ENCODE measurements around the gene PLXNB1.

PLXNB1 gene

GRCh38 chr3:48418651-48419050 is 11.2 kb downstream of the PLXNB1 start:
- no peak overlapping the region for H3K27ac ChIP-seq
- H3K79me2 ChIP-seq = no peaks in the 10 kb centered on the region
- no peaks in the 10 kb centered on the region for H3K4me1 ChIP-seq
- H3K9ac ChIP-seq = no peak overlapping the region
- H2AFZ ChIP-seq = no peak overlapping the region
- no peak overlapping the region for H3K4me3 ChIP-seq (ENCODE audit: low read depth, low read length)
- TF ChIP-seq CTCF (IDR thresholded peaks at IDR 0.05) = no peak
- no peaks in the 10 kb centered on the region for H3K27me3 ChIP-seq (ENCODE audit: control insufficient read depth, insufficient read depth, low read length)
- no peaks in the 10 kb centered on the region for H3K36me3 ChIP-seq (ENCODE audit: control insufficient read depth, insufficient read depth, low read length)
- no peak overlapping the region for H3K4me2 ChIP-seq (ENCODE audit: low read length)
- no peaks in the 10 kb centered on the region for H3K9me3 ChIP-seq (ENCODE audit: control insufficient read depth, low read length)

DNA sequence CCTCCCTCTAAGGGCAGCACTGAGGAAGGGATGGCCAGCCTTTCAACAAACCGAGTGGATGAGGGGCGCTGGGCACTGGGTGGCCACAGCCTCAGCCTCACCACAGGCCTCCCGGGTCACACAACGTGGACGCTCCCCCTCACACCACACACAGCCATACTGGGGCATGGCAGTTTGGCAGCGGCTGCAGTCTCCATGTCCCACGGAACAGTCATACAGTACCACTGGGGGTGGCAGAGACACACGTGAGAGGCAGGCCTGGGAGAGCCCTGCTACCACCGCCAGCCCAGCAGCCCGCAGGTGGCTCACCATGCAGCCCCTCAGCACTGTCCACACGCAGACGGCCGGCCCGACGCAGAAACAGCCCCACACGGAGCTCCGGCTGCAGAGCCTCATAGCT is 11.7 kb downstream of the PLXNB1 start:
- H3K9ac ChIP-seq = no peak overlapping the region
- H3K9me3 ChIP-seq (ENCODE audit: control insufficient read depth, low read length) = no peaks in the 10 kb centered on the region
- no peak overlapping the region for H3K4me3 ChIP-seq (ENCODE audit: low read depth, low read length)
- no peaks in the 10 kb centered on the region for H3K36me3 ChIP-seq (ENCODE audit: control insufficient read depth, insufficient read depth, low read length)
- TF ChIP-seq CTCF (IDR thresholded peaks at IDR 0.05) = no peak
- no peaks in the 10 kb centered on the region for H3K4me1 ChIP-seq
- H3K4me2 ChIP-seq (ENCODE audit: low read length) = no peak overlapping the region
- H3K27ac ChIP-seq = no peak overlapping the region
- no peak overlapping the region for H2AFZ ChIP-seq
- H3K27me3 ChIP-seq (ENCODE audit: control insufficient read depth, insufficient read depth, low read length) = no peaks in the 10 kb centered on the region
- no peaks in the 10 kb centered on the region for H3K79me2 ChIP-seq

DNA sequence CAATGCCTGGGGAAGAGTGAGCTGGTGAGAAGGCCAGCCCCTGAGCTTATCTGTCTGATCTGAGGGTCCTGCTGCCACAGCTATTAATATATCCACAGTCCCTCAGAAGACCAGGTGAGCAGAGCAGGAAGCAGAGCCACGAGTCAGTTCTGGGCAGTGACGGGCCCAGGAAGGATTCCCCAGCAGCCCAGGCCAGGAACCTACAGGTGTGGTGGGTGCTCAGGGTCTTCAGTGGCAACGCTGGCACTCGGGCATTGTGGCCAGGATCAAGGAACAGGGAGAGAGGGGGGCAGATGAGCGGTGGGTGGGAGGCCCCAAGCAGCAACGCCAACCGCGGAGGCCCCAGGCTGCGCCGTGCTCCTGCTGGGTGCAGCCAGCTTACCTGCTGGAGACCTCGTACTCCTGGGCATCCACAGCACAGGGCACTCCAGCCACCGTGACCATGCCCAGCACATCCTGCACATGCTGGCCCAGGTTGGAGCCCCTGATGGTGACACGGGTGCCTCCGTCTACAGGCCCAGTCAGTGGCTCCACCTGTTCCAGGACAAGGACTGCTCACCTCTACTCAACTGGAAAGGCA is 12.3 kb downstream of the PLXNB1 start:
- no peak overlapping the region for H2AFZ ChIP-seq
- H3K27me3 ChIP-seq (ENCODE audit: control insufficient read depth, insufficient read depth, low read length) = no peaks in the 10 kb centered on the region
- H3K9me3 ChIP-seq (ENCODE audit: control insufficient read depth, low read length) = no peaks in the 10 kb centered on the region
- no peak overlapping the region for H3K9ac ChIP-seq
- H3K27ac ChIP-seq = no peak overlapping the region
- H3K4me2 ChIP-seq (ENCODE audit: low read length) = no peak overlapping the region
- H3K4me1 ChIP-seq = no peaks in the 10 kb centered on the region
- H3K36me3 ChIP-seq (ENCODE audit: control insufficient read depth, insufficient read depth, low read length) = no peaks in the 10 kb centered on the region
- no peak for TF ChIP-seq CTCF (IDR thresholded peaks at IDR 0.05)
- no peak overlapping the region for H3K4me3 ChIP-seq (ENCODE audit: low read depth, low read length)
- no peaks in the 10 kb centered on the region for H3K79me2 ChIP-seq

DNA sequence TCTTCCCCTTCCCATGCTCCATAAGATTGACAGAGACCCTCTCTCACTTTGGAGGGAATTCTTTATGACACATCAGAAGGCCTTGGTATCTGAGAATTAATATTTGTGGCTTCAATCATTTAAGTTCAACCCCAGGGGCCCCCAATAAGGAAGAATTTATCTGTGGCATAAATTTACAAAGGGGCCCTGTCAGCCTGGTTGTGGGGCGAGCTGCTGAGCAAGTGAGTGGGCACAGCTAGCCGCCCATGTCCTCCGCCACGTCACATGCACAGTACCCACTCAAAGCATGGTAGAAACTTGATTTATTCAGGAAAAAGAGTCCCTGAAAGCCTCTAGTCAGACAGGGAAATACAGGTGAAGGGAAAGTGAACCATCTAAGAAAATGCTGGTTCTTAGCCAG is 13.3 kb downstream of the PLXNB1 start:
- no peaks in the 10 kb centered on the region for H3K36me3 ChIP-seq (ENCODE audit: control insufficient read depth, insufficient read depth, low read length)
- no peak overlapping the region for H2AFZ ChIP-seq
- H3K27ac ChIP-seq = no peak overlapping the region
- H3K4me1 ChIP-seq = no peaks in the 10 kb centered on the region
- no peaks in the 10 kb centered on the region for H3K9me3 ChIP-seq (ENCODE audit: control insufficient read depth, low read length)
- H3K4me2 ChIP-seq (ENCODE audit: low read length) = no peak overlapping the region
- H3K4me3 ChIP-seq (ENCODE audit: low read depth, low read length) = no peak overlapping the region
- H3K27me3 ChIP-seq (ENCODE audit: control insufficient read depth, insufficient read depth, low read length) = no peaks in the 10 kb centered on the region
- no peak overlapping the region for H3K9ac ChIP-seq
- H3K79me2 ChIP-seq = no peaks in the 10 kb centered on the region
- no peak for TF ChIP-seq CTCF (IDR thresholded peaks at IDR 0.05)

GRCh38 chr3:48416091-48416505 is 13.8 kb downstream of the PLXNB1 start:
- no peak overlapping the region for H3K4me3 ChIP-seq (ENCODE audit: low read depth, low read length)
- no peak for TF ChIP-seq CTCF (IDR thresholded peaks at IDR 0.05)
- no peak overlapping the region for H3K4me2 ChIP-seq (ENCODE audit: low read length)
- H3K27me3 ChIP-seq (ENCODE audit: control insufficient read depth, insufficient read depth, low read length) = no peaks in the 10 kb centered on the region
- no peak overlapping the region for H3K27ac ChIP-seq
- H3K36me3 ChIP-seq (ENCODE audit: control insufficient read depth, insufficient read depth, low read length) = no peaks in the 10 kb centered on the region
- no peaks in the 10 kb centered on the region for H3K9me3 ChIP-seq (ENCODE audit: control insufficient read depth, low read length)
- H2AFZ ChIP-seq = no peak overlapping the region
- no peak overlapping the region for H3K9ac ChIP-seq
- no peaks in the 10 kb centered on the region for H3K4me1 ChIP-seq
- no peaks in the 10 kb centered on the region for H3K79me2 ChIP-seq

Data from parathyroid adenoma (tissue), 2 donors.